DMS153 treated with DMSO at 0.1 percent for 48 hours (cell line): ENCODE results near the gene GABRR1.
"Not testable (repeated sequence)": the region's sequence is repeated elsewhere in the genome, so short reads cannot be mapped to it uniquely, and the experiment has no call there.

Source experiments
- DNase-seq: peaks from one replicate; lab custom pipeline; 2025; ENCODE audit not compliant: unreplicated experiment; lab: John Stamatoyannopoulos, UW

Gene GABRR1

GRCh38 chr6:89217299-89217910 lies at the start of gene GABRR1:
Gene GABRR1, minus strand, starts transcription at chr6:89217358. Its CDS starts 36 bp downstream, at chr6:89217322.
- peak; percentile 89 for DNase-seq

GRCh38 chr6:89264296-89264695 lies 47.1 kb upstream of the GABRR1 start:
- no peak for DNase-seq

GRCh38 chr6:89260832-89261231 lies 43.7 kb upstream of the GABRR1 start:
- DNase-seq = peak; percentile 71

GRCh38 chr6:89260310-89260709 lies 43.2 kb upstream of the GABRR1 start:
- DNase-seq = no peak

- DNase-seq = no peak
These were observed 41.8 kb upstream of the GABRR1 start for GRCh38 chr6:89258912-89259311.

GRCh38 chr6:89257781-89258180 lies 40.6 kb upstream of the GABRR1 start:
- DNase-seq = no peak

GRCh38 chr6:89257346-89257745 lies 40.2 kb upstream of the GABRR1 start:
- DNase-seq = no peak

GRCh38 chr6:89255417-89255816 lies 38.3 kb upstream of the GABRR1 start:
- DNase-seq = no peak

- DNase-seq = no peak
These were observed 37.4 kb upstream of the GABRR1 start for GRCh38 chr6:89254569-89254968.

GRCh38 chr6:89252907-89253306 lies 35.7 kb upstream of the GABRR1 start:
- DNase-seq = no peak

- DNase-seq = no peak
These were observed 34.8 kb upstream of the GABRR1 start for GRCh38 chr6:89251976-89252375.

GRCh38 chr6:89251170-89251569 lies 34.0 kb upstream of the GABRR1 start:
- no peak for DNase-seq

- no peak for DNase-seq
These were observed 33.1 kb upstream of the GABRR1 start for GRCh38 chr6:89250239-89250638.

- no peak for DNase-seq
These were observed 27.3 kb upstream of the GABRR1 start for GRCh38 chr6:89244241-89244985.

- no peak for DNase-seq
These were observed 26.1 kb upstream of the GABRR1 start for GRCh38 chr6:89243331-89243629.

- peak; percentile 82 for DNase-seq
These were observed 25.6 kb upstream of the GABRR1 start for GRCh38 chr6:89242574-89243330.

- no peak for DNase-seq
These were observed 22.2 kb upstream of the GABRR1 start for GRCh38 chr6:89239338-89239737.

- no peak for DNase-seq
These were observed 20.0 kb upstream of the GABRR1 start for GRCh38 chr6:89237158-89237557.

GRCh38 chr6:89233605-89234004 lies 16.4 kb upstream of the GABRR1 start:
- DNase-seq = not testable (repeated sequence)

- DNase-seq = no peak
These were observed 5.5 kb upstream of the GABRR1 start for GRCh38 chr6:89222712-89223039.

GRCh38 chr6:89221971-89222711 lies 5.0 kb upstream of the GABRR1 start:
- DNase-seq = no peak

GRCh38 chr6:89221129-89221528 lies 4.0 kb upstream of the GABRR1 start:
- no peak for DNase-seq
